ENCODE results near the gene PAGR1. TPM values are rescaled to one million over a fixed set of nuclear protein-coding genes. Genes with fewer than 3 reads are reported as not detected.
"Not testable (repeated sequence)": the region's sequence is repeated elsewhere in the genome, so short reads cannot be mapped to it uniquely, and the experiment has no call there.

The PAGR1 gene
- 10 to 100 TPM; 16.9 to 19.3 TPM for total RNA-seq

GRCh38 chr16:29815793-29816693, at the start of gene PAGR1:
Gene PAGR1 (plus strand): TSS chr16:29816152. CDS start chr16:29816526, 374 bp downstream.
- DNase-seq: peak; percentile 99
- Mint-ChIP-seq H3K27ac (peak within 1 kb of the TSS; percentile 96), H3K4me1 (ENCODE audit: low read depth) (peaks cover 55% of the 10 kb centered on the region), H3K4me3 (peak within 1 kb of the TSS; percentile 93), H3K36me3 (ENCODE audit: low read depth) (peaks cover 27% of the 10 kb centered on the region), H3K9me3 (no peaks in the 10 kb centered on the region), H3K27me3 (ENCODE audit: low read depth) (no peaks in the 10 kb centered on the region)
- CTCF ChIA-PET: interaction anchor here (0.6 to 8.3 kb wide), 13 partner anchors 8 to 182 kb away, joined by 3 to 92 read pairs (median 5); partner anchors contain the start of gene KIF22
- intact Hi-C loops (cut with micrococcal nuclease): loop anchor here (1.0 to 2.0 kb wide), 6 partner anchors 9 to 116 kb away; partner anchors contain the start of gene CDIPT

- Mint-ChIP-seq H3K36me3 (ENCODE audit: low read depth) (no peaks in the 10 kb centered on the region), H3K9me3 (no peaks in the 10 kb centered on the region), H3K27ac (no peak overlapping the region), H3K27me3 (ENCODE audit: low read depth) (no peaks in the 10 kb centered on the region), H3K4me1 (ENCODE audit: low read depth) (peaks cover 3% of the 10 kb centered on the region), H3K4me3 (no peak overlapping the region)
- DNase-seq: no peak
- CTCF ChIA-PET: interaction anchor here (1.0 kb wide), 1 partner anchor 37 kb away, joined by 3 read pairs; no protein-coding TSS in a partner anchor
- intact Hi-C loops (cut with micrococcal nuclease): no loop called here
These were observed 49.4 kb upstream of the PAGR1 start for GRCh38 chr16:29766571-29766970.

GRCh38 chr16:29767062-29767461, 48.9 kb upstream of the PAGR1 start:
- H3K27me3 Mint-ChIP-seq (ENCODE audit: low read depth): no peaks in the 10 kb centered on the region
- no peak overlapping the region for H3K27ac Mint-ChIP-seq
- intact Hi-C loops (cut with micrococcal nuclease): no loop called here
- H3K36me3 Mint-ChIP-seq (ENCODE audit: low read depth): no peaks in the 10 kb centered on the region
- peaks cover 4% of the 10 kb centered on the region for H3K4me1 Mint-ChIP-seq (ENCODE audit: low read depth)
- H3K4me3 Mint-ChIP-seq: no peak overlapping the region
- no peaks in the 10 kb centered on the region for H3K9me3 Mint-ChIP-seq
- DNase-seq: no peak
- CTCF ChIA-PET: interaction anchor here (1.0 kb wide), 1 partner anchor 37 kb away, joined by 3 read pairs; no protein-coding TSS in a partner anchor

- Mint-ChIP-seq H3K27ac (no peak overlapping the region), H3K27me3 (ENCODE audit: low read depth) (no peaks in the 10 kb centered on the region), H3K4me3 (no peak overlapping the region), H3K9me3 (no peaks in the 10 kb centered on the region), H3K4me1 (ENCODE audit: low read depth) (peaks cover 4% of the 10 kb centered on the region), H3K36me3 (ENCODE audit: low read depth) (no peaks in the 10 kb centered on the region)
- DNase-seq: no peak
- CTCF ChIA-PET: interaction anchor here (0.8 to 2.7 kb wide), 3 partner anchors 13 to 21 kb away, joined by 3 to 7 read pairs (median 3); partner anchors contain the start of gene KIF22
- intact Hi-C loops (cut with micrococcal nuclease): no loop called here
These were observed 46.4 kb upstream of the PAGR1 start for GRCh38 chr16:29769507-29769906.

GRCh38 chr16:29770250-29770929, 45.6 kb upstream of the PAGR1 start:
- no peak overlapping the region for H3K4me3 Mint-ChIP-seq
- H3K4me1 Mint-ChIP-seq (ENCODE audit: low read depth): peaks cover 4% of the 10 kb centered on the region

GRCh38 chr16:29772330-29772729, 43.6 kb upstream of the PAGR1 start:
- CTCF ChIA-PET; H3K27me3 Mint-ChIP-seq (ENCODE audit: low read depth); H3K36me3 Mint-ChIP-seq (ENCODE audit: low read depth); intact Hi-C loops (cut with micrococcal nuclease); DNase-seq; H3K4me1 Mint-ChIP-seq (ENCODE audit: low read depth); H3K9me3 Mint-ChIP-seq; H3K27ac Mint-ChIP-seq; H3K4me3 Mint-ChIP-seq: not testable (repeated sequence)

More at GRCh38 chr16:29770250-29770929, 45.6 kb upstream of the PAGR1 start:
- Mint-ChIP-seq H3K27me3 (ENCODE audit: low read depth) (no peaks in the 10 kb centered on the region), H3K36me3 (ENCODE audit: low read depth) (no peaks in the 10 kb centered on the region), H3K9me3 (no peaks in the 10 kb centered on the region), H3K27ac (no peak overlapping the region)
- no peak for DNase-seq
- intact Hi-C loops (cut with micrococcal nuclease): no loop called here
- CTCF ChIA-PET: interaction anchor here (1.1 to 2.7 kb wide), 2 partner anchors 16 to 20 kb away, joined by 3 to 7 read pairs; partner anchors contain the start of gene KIF22

GRCh38 chr16:29774730-29775129, 41.2 kb upstream of the PAGR1 start:
- CTCF ChIA-PET: no interaction called here
- intact Hi-C loops (cut with micrococcal nuclease): no loop called here
- DNase-seq: no peak

GRCh38 chr16:29775742-29776408, 40.1 kb upstream of the PAGR1 start:
- Mint-ChIP-seq H3K4me3 (no peak overlapping the region), H3K36me3 (ENCODE audit: low read depth) (no peaks in the 10 kb centered on the region), H3K4me1 (ENCODE audit: low read depth) (peaks cover 4% of the 10 kb centered on the region), H3K27me3 (ENCODE audit: low read depth) (no peaks in the 10 kb centered on the region), H3K9me3 (no peaks in the 10 kb centered on the region), H3K27ac (no peak overlapping the region)
- intact Hi-C loops (cut with micrococcal nuclease): no loop called here
- CTCF ChIA-PET: interaction anchor here (1.3 kb wide), 1 partner anchor 21 kb away, joined by 3 read pairs; no protein-coding TSS in a partner anchor
- peak; percentile 22 for DNase-seq

More at GRCh38 chr16:29774730-29775129, 41.2 kb upstream of the PAGR1 start:
- H3K27me3 Mint-ChIP-seq (ENCODE audit: low read depth): no peaks in the 10 kb centered on the region
- H3K4me1 Mint-ChIP-seq (ENCODE audit: low read depth): peaks cover 4% of the 10 kb centered on the region
- H3K4me3 Mint-ChIP-seq: no peak overlapping the region
- H3K36me3 Mint-ChIP-seq (ENCODE audit: low read depth): no peaks in the 10 kb centered on the region
- no peaks in the 10 kb centered on the region for H3K9me3 Mint-ChIP-seq
- no peak overlapping the region for H3K27ac Mint-ChIP-seq

GRCh38 chr16:29777576-29778350, 38.2 kb upstream of the PAGR1 start, which contains the start of gene ZG16:
Gene ZG16 (plus strand): TSS chr16:29778256. CDS start chr16:29779267, 1,011 bp downstream.
- H3K27ac Mint-ChIP-seq: no peak within 1 kb of the TSS
- intact Hi-C loops (cut with micrococcal nuclease): no loop called here
- H3K4me3 Mint-ChIP-seq: no peak within 1 kb of the TSS
- DNase-seq: no peak
- no peaks in the 10 kb centered on the region for H3K27me3 Mint-ChIP-seq (ENCODE audit: low read depth)
- no peaks in the 10 kb centered on the region for H3K9me3 Mint-ChIP-seq
- CTCF ChIA-PET: interaction anchor here (1.1 to 1.4 kb wide), 3 partner anchors 8 to 70 kb away, joined by 3 to 4 read pairs (median 4); no protein-coding TSS in a partner anchor
- H3K36me3 Mint-ChIP-seq (ENCODE audit: low read depth): no peaks in the 10 kb centered on the region
- H3K4me1 Mint-ChIP-seq (ENCODE audit: low read depth): no peaks in the 10 kb centered on the region

GRCh38 chr16:29779474-29779873, 36.5 kb upstream of the PAGR1 start:
- H3K27me3 Mint-ChIP-seq (ENCODE audit: low read depth): no peaks in the 10 kb centered on the region

More at GRCh38 chr16:29779474-29779873, 36.5 kb upstream of the PAGR1 start:
- Mint-ChIP-seq H3K36me3 (ENCODE audit: low read depth) (no peaks in the 10 kb centered on the region), H3K27ac (no peak overlapping the region), H3K4me3 (no peak overlapping the region), H3K9me3 (no peaks in the 10 kb centered on the region), H3K4me1 (ENCODE audit: low read depth) (peaks cover 9% of the 10 kb centered on the region)
- CTCF ChIA-PET: interaction anchor here (0.6 kb wide), 1 partner anchor 270 kb away, joined by 3 read pairs; no protein-coding TSS in a partner anchor
- intact Hi-C loops (cut with micrococcal nuclease): no loop called here
- DNase-seq: no peak
